RCC 7860 (cell line): ENCODE measurements around the gene FXYD4.

Experiments used
- DNase-seq: peaks from one replicate; pipeline ENCODE4 v3.0.0-alpha.2; 2015; ENCODE audit warnings: low spot score
- FAIRE-seq: peaks from 2 replicates; lab custom pipeline; 2012; peaks lifted over from hg19 to GRCh38; lab: Jason Lieb, UNC

Gene FXYD4

GRCh38 chr10:43343126-43343525 lies 28.3 kb upstream of the FXYD4 start:
- DNase-seq (no peak), FAIRE-seq (no peak)

GRCh38 chr10:43344051-43344450 lies 27.4 kb upstream of the FXYD4 start:
- FAIRE-seq (no peak), DNase-seq (no peak)

GRCh38 chr10:43347997-43348396 lies 23.4 kb upstream of the FXYD4 start:
- no peak for FAIRE-seq
- DNase-seq, result no peak

GRCh38 chr10:43348511-43349312 lies 22.7 kb upstream of the FXYD4 start:
- DNase-seq (peak; percentile 70), FAIRE-seq (peak; percentile 58)

- FAIRE-seq, result no peak
- DNase-seq, result no peak
Measured at GRCh38 chr10:43350156-43350555, 21.3 kb upstream of the FXYD4 start.

GRCh38 chr10:43350686-43351085 lies 20.8 kb upstream of the FXYD4 start:
- FAIRE-seq, result no peak
- no peak for DNase-seq

- no peak for FAIRE-seq
- no peak for DNase-seq
Measured at GRCh38 chr10:43351301-43351700, 20.1 kb upstream of the FXYD4 start.

- no peak for DNase-seq
- no peak for FAIRE-seq
Measured at GRCh38 chr10:43352951-43353350, 18.5 kb upstream of the FXYD4 start.

GRCh38 chr10:43353495-43354329 lies 17.7 kb upstream of the FXYD4 start:
- FAIRE-seq, result no peak
- DNase-seq, result no peak

- FAIRE-seq (no peak), DNase-seq (no peak)
Measured at GRCh38 chr10:43354330-43354635, 17.2 kb upstream of the FXYD4 start.

- no peak for DNase-seq
- no peak for FAIRE-seq
Measured at GRCh38 chr10:43354879-43355380, 16.5 kb upstream of the FXYD4 start.

- DNase-seq (peak; percentile 17), FAIRE-seq (no peak)
Measured at GRCh38 chr10:43355749-43356371, 15.6 kb upstream of the FXYD4 start.

- FAIRE-seq, result no peak
Measured at GRCh38 chr10:43360086-43360485, 11.3 kb upstream of the FXYD4 start.

GRCh38 chr10:43361547-43362190 lies 9.8 kb upstream of the FXYD4 start:
- DNase-seq (no peak), FAIRE-seq (no peak)

More at GRCh38 chr10:43360086-43360485, 11.3 kb upstream of the FXYD4 start:
- DNase-seq, result no peak

GRCh38 chr10:43362191-43362839 lies 9.1 kb upstream of the FXYD4 start:
- DNase-seq (peak; percentile 10), FAIRE-seq (no peak)

- FAIRE-seq (no peak), DNase-seq (no peak)
Measured at GRCh38 chr10:43365001-43365400, 6.4 kb upstream of the FXYD4 start.

- no peak for DNase-seq
- FAIRE-seq, result no peak
Measured at GRCh38 chr10:43369921-43370320, 1.5 kb upstream of the FXYD4 start.

GRCh38 chr10:43370671-43371215 lies 693 bp upstream of the FXYD4 start:
- DNase-seq, result no peak
- FAIRE-seq, result no peak

- DNase-seq, result no peak
- FAIRE-seq, result no peak
Measured at GRCh38 chr10:43372765-43373361, 1.4 kb downstream of the FXYD4 start.

GRCh38 chr10:43373461-43373860 lies 2.0 kb downstream of the FXYD4 start:
- DNase-seq (no peak), FAIRE-seq (no peak)
